BJ (cell line): ENCODE data around the gene MIF4GD. TPM values are rescaled to one million over a fixed set of nuclear protein-coding genes. Genes with fewer than 3 reads are reported as not detected.

ENCODE experiments used
- CTCF ChIA-PET: fragments of 350-600 bp; formaldehyde crosslinking; extraction: SDS; loops from one replicate; lab custom pipeline; 2021; ENCODE audit warnings: antibody characterized with exemption, inconsistent platforms; lab: Yijun Ruan, JAX
- POLR2A ChIA-PET: fragments of 300-600 bp; sonication (Branson Sonifier 250); formaldehyde crosslinking; extraction: SDS; loops from one replicate; lab custom pipeline; 2021; ENCODE audit warnings: antibody characterized with exemption; lab: Charles Lee
- DNase-seq: peaks from one replicate; pipeline ENCODE4 v3.0.0-alpha.2; 2011; ENCODE audit warnings: low read depth
- H3K27me3 ChIP-seq: 2 replicates; pipeline ENCODE4 v1.6.0; 2011; ENCODE audit warnings: low read length; ENCODE audit not compliant: control insufficient read depth, insufficient read depth
- H3K36me3 ChIP-seq: 2 replicates; pipeline ENCODE4 v1.5.1; 2011; ENCODE audit warnings: low read length; ENCODE audit not compliant: control insufficient read depth, insufficient read depth
- H3K4me3 ChIP-seq: 2 replicates; pipeline ENCODE4 v1.5.1; 2011; ENCODE audit warnings: low read depth, mild to moderate bottlenecking, control low read depth, low read length
- polyA plus RNA-seq: library from polyadenylated mRNA; depleted of rRNA; stranded (reverse); fragments of >200 nt; gene quantifications from 2 replicates; pipeline ENCODE4 v1.2.3, GENCODE V29; 2011
- TF ChIP-seq, protein P1 (sequence below): IDR thresholded peaks from 2 replicates; pipeline ENCODE4 v1.5.1; 2011; ENCODE audit warnings: low read depth, mild to moderate bottlenecking, control low read depth, inconsistent platforms, low read length, moderate library complexity; ENCODE audit not compliant: insufficient read depth

MIF4GD gene
- polyA plus RNA-seq, 1 experiment: 29.0 TPM

DNA sequence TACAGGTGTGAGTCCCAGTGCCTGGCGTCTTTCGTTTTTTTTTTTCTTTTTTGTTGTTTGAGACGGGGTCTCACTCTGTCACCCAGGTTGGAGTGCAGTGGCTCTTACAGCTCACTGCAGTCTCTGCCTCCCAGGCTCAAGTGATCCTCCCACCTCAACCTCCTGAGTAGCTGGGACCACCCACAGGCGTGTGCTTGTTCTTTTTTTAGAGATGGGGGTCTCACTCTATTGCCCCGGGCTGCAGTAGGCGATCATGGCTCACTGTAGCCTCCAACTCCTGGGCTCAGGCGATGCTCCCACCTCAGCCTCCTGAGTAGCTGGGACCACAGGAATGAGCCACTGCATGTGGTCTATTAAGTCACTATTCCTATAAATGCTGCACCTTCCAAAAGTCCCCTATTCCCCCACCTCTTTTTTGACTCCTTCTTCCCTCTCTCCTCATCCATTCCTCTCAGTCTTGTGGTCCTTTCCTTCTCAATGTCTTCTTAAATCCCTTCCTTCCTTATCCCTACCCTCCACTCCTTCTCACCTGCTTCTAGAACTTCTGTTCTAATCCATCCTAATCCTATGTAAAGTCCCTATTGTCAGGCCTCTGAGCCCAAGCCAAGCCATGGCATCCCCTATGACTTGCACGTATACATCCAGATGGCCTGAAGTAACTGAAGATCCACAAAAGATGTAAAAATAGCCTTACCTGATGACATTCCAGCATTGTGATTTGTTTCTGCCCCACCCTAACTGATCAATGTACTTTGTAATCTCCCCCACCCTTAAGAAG lies 18.8 kb downstream of the MIF4GD start:
- CTCF ChIA-PET: interaction anchor here (6.0 kb wide), 1 partner anchor 12 kb away, joined by 50 read pairs; no protein-coding TSS in a partner anchor
- no peaks in the 10 kb centered on the region for H3K27me3 ChIP-seq
- DNase-seq: no peak
- POLR2A ChIA-PET: no interaction called here
- H3K4me3 ChIP-seq: no peak overlapping the region
- TF ChIP-seq, protein P1, sequence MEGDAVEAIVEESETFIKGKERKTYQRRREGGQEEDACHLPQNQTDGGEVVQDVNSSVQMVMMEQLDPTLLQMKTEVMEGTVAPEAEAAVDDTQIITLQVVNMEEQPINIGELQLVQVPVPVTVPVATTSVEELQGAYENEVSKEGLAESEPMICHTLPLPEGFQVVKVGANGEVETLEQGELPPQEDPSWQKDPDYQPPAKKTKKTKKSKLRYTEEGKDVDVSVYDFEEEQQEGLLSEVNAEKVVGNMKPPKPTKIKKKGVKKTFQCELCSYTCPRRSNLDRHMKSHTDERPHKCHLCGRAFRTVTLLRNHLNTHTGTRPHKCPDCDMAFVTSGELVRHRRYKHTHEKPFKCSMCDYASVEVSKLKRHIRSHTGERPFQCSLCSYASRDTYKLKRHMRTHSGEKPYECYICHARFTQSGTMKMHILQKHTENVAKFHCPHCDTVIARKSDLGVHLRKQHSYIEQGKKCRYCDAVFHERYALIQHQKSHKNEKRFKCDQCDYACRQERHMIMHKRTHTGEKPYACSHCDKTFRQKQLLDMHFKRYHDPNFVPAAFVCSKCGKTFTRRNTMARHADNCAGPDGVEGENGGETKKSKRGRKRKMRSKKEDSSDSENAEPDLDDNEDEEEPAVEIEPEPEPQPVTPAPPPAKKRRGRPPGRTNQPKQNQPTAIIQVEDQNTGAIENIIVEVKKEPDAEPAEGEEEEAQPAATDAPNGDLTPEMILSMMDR: no peak
- no peaks in the 10 kb centered on the region for H3K36me3 ChIP-seq

DNA sequence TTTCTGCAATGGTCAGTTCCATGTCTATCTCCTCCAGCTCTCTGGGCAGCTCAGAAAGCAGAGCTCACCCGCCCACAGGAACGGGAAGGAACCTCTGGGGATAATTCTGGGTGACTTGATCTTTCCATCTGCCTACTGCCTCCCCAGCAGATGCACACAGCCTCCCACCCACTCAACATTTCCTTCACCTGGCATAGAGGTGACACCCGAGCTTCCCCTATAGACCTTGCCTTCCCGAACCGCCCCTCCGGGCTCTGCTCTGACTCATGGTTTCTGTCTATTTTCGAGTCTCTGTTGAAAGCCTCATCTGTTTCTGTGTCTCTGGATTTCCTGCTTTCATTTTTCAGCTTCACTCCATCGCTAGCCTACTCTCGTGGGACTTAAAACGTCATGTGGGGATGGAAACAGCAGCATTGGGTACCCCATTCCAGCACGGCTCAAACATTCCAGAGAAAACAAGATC lies 21.0 kb downstream of the MIF4GD start:
- CTCF ChIA-PET: interaction anchor here (0.7 to 6.0 kb wide), 3 partner anchors 10 to 21 kb away, joined by 3 to 50 read pairs (median 9); partner anchors contain the start of genes GGA3, MIF4GD and MRPS7
- H3K4me3 ChIP-seq: no peak overlapping the region
- no peak for DNase-seq

DNA sequence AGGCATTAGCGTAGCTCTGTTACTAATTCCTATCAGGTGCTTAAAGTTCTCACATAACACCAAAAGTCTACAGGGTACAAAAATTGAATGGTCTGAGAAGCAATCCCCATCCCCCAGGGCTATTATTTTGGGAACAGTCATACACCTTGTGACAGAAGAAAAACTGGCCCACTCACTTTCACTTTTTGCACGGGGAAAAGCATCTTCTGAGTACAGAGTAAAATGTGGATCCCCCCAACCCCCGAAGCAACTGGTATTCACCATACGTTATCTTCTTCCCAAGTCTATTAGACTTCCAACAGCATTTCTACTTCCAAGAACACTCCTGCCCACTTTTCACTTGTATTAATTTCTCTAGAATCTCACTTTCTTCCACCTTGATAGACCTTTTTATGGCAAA lies 21.5 kb downstream of the MIF4GD start:
- H3K36me3 ChIP-seq: peaks cover 16% of the 10 kb centered on the region
- ChIA-PET POLR2A (no interaction called here), CTCF (interaction anchor here (1.4 to 6.0 kb wide), 3 partner anchors 10 to 21 kb away, joined by 5 to 50 read pairs (median 9); partner anchors contain the start of genes GGA3, MIF4GD and MRPS7)
- H3K27me3 ChIP-seq: no peaks in the 10 kb centered on the region
- H3K4me3 ChIP-seq: no peak overlapping the region
- DNase-seq: no peak
- TF ChIP-seq, protein P1: no peak

More for the DNA sequence above, 21.0 kb downstream of the MIF4GD start:
- POLR2A ChIA-PET: no interaction called here
- peaks cover 13% of the 10 kb centered on the region for H3K36me3 ChIP-seq
- TF ChIP-seq, protein P1: no peak
- no peaks in the 10 kb centered on the region for H3K27me3 ChIP-seq

DNA sequence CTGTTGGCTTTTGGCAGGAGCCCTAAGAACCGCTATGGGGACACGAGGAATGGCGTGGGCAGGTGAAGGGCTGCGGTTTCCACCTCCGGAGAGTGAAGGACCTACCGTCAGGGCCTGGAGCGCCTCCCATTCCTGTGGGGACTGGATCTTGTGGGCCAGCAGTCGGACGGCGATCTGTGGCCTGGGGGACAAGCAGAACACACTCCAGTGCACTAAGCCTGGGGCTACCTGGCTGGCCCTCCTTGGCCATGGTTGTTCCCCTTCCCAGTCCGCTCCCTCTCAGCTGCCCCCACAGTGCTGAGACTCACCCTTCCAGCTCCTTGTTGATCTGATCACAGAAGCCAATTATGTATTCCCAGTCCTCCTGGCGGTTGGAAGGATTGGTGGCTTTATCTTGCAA lies 24.6 kb downstream of the MIF4GD start:
- H3K36me3 ChIP-seq: peaks cover 29% of the 10 kb centered on the region
- TF ChIP-seq, protein P1: no peak
- DNase-seq: no peak
- H3K4me3 ChIP-seq: no peak overlapping the region
- CTCF ChIA-PET: interaction anchor here (0.6 to 6.0 kb wide), 4 partner anchors 6 to 386 kb away, joined by 3 to 50 read pairs (median 4); no protein-coding TSS in a partner anchor
- POLR2A ChIA-PET: no interaction called here
- no peaks in the 10 kb centered on the region for H3K27me3 ChIP-seq

DNA sequence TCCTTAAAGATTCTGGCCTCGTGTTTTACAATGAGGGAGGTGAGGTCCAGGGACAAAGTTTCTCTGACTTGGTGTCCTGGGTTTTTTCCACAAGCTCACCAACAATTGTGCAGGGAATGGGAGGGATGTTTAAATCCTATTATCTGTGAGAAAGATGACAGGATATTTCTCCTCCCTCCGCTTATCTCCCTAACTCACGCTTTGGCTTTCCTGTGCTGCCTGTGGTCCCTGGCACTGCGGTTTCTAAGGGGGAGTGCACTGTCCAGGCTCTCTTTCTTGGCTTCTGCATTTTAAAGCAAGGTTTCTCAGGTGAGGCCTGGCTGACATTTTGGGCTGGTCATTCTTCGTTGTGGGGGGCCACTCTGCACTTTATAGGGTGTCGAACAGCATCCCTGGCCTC lies 26.0 kb downstream of the MIF4GD start:
- Histone ChIP-seq H3K36me3 (peaks cover 39% of the 10 kb centered on the region), H3K4me3 (no peak overlapping the region), H3K27me3 (no peaks in the 10 kb centered on the region)
- ChIA-PET POLR2A (no interaction called here), CTCF (no interaction called here)
- TF ChIP-seq, protein P1: no peak
- DNase-seq: no peak
